SK-N-SH (cell line): ENCODE measurements around the gene AIPL1. TPM values are rescaled to one million over a fixed set of nuclear protein-coding genes. Genes with fewer than 3 reads are reported as not detected.

Experiments
- CTCF ChIA-PET: fragments of 300-600, 350-600 bp; formaldehyde crosslinking; extraction: SDS; loops from one replicate; lab custom pipeline; 2021; lab: Yijun Ruan, JAX
- POLR2A ChIA-PET: fragments of 350-600 bp; sonication (Branson Sonifier 250); formaldehyde crosslinking; extraction: SDS; loops from one replicate; lab custom pipeline; 2020; ENCODE audit warnings: antibody characterized with exemption, inconsistent platforms; lab: Yijun Ruan, JAX
- DNase-seq: peaks from one replicate; pipeline ENCODE4 v3.0.0; 2012
- H2AFZ ChIP-seq: fragments of 200-600 bp; sonication (generic); 2 replicates; pipeline ENCODE4 v1.8.1; 2016; ENCODE audit warnings: antibody characterized with exemption, mild to moderate bottlenecking, low read depth
- H3F3A ChIP-seq: fragments of 200-600 bp; sonication (generic); replicated peaks from 2 replicates; pipeline ENCODE3; 2016; ENCODE audit warnings: antibody characterized with exemption, mild to moderate bottlenecking; ENCODE audit not compliant: insufficient read depth
- H3K27ac ChIP-seq, 2 experiments: fragments of 200-500 bp in 1 of 2; fragments of 200-600 bp in 1 of 2; sonication (Bioruptor generic) in 1 of 2; sonication (generic), shearing (Covaris generic) in 1 of 2; 2 replicates each; pipeline versions ENCODE4 v1.5.1 to v1.6.1; 2014 to 2016; ENCODE audit warnings: low read depth in 2 of 2, inconsistent platforms in 1 of 2, low read length in 1 of 2, mild to moderate bottlenecking in 1 of 2, mixed read lengths in 1 of 2
- H3K27me3 ChIP-seq: fragments of 200-600 bp; sonication (generic), shearing (Covaris generic); 2 replicates; pipeline ENCODE4 v1.6.1; 2016; ENCODE audit warnings: mixed run types; ENCODE audit not compliant: insufficient read depth
- H3K36me3 ChIP-seq, 2 experiments: fragments of 200-500 bp in 1 of 2; fragments of 200-600 bp in 1 of 2; sonication (Bioruptor generic) in 1 of 2; sonication (generic) in 1 of 2; replicated peaks in 1 of 2; 2 replicates each; pipeline versions ENCODE3 to v1.5.1; 2014 to 2016; ENCODE audit warnings: low read length in 1 of 2, mild to moderate bottlenecking in 1 of 2; ENCODE audit not compliant: insufficient read depth in 2 of 2, control insufficient read depth in 1 of 2
- H3K4me1 ChIP-seq, 2 experiments: fragments of 200-500 bp in 1 of 2; fragments of 200-600 bp in 1 of 2; sonication (Bioruptor generic) in 1 of 2; sonication (generic), shearing (Covaris generic) in 1 of 2; 2 replicates each; pipeline versions ENCODE4 v1.5.1 to v1.6.1; 2014 to 2016; ENCODE audit warnings: low read depth in 1 of 2, low read length in 1 of 2, mixed run types in 1 of 2; ENCODE audit not compliant: insufficient read depth in 2 of 2, control insufficient read depth in 1 of 2
- H3K4me2 ChIP-seq: fragments of 200-600 bp; sonication (generic), shearing (Covaris generic); 2 replicates; pipeline ENCODE4 v1.6.1; 2017; ENCODE audit warnings: mixed run types
- H3K4me3 ChIP-seq, 2 experiments: fragments of 200-500 bp in 1 of 2; fragments of 200-600 bp in 1 of 2; sonication (Bioruptor generic) in 1 of 2; sonication (generic), shearing (Covaris generic) in 1 of 2; 2 replicates each; pipeline versions ENCODE4 v1.5.1 to v1.8.1; 2014 to 2016; ENCODE audit warnings: low read depth in 2 of 2, inconsistent platforms in 1 of 2, low read length in 1 of 2, mild to moderate bottlenecking in 1 of 2, mixed read lengths in 1 of 2, moderate library complexity in 1 of 2
- H3K79me2 ChIP-seq: fragments of 200-600 bp; sonication (generic); 2 replicates; pipeline ENCODE4 v1.8.1; 2017; ENCODE audit warnings: mild to moderate bottlenecking; ENCODE audit not compliant: insufficient read depth
- H3K9ac ChIP-seq: fragments of 200-600 bp; sonication (generic); 2 replicates; pipeline ENCODE4 v1.6.1; 2017; ENCODE audit warnings: mixed run types
- H3K9me2 ChIP-seq: fragments of 200-600 bp; sonication (generic); 2 replicates; pipeline ENCODE4 v1.6.1; 2017; ENCODE audit warnings: mixed run types
- H3K9me3 ChIP-seq: fragments of 200-600 bp; sonication (generic); 2 replicates; pipeline ENCODE4 v1.6.1; 2017; ENCODE audit warnings: mixed run types, mild to moderate bottlenecking, moderate library complexity
- H4K20me1 ChIP-seq: fragments of 200-600 bp; sonication (generic); 2 replicates; pipeline ENCODE4 v1.6.1; 2017; ENCODE audit warnings: mild to moderate bottlenecking, mixed run types; ENCODE audit not compliant: insufficient read depth
- ELF1 ChIP-seq: IDR thresholded peaks from 2 replicates; pipeline ENCODE4 v1.4.0; 2012
- EP300 ChIP-seq, 2 experiments: IDR thresholded peaks; 2 replicates each; pipeline versions ENCODE4 v1.4.0 to v1.6.1; 2012; ENCODE audit warnings: borderline replicate concordance in 1 of 2, low read depth in 1 of 2, low read length in 1 of 2
- FOSL2 ChIP-seq: IDR thresholded peaks from 2 replicates; pipeline ENCODE4 v1.4.0; 2012; ENCODE audit warnings: low read depth, mild to moderate bottlenecking, moderate library complexity, borderline replicate concordance
- FOXJ3 ChIP-seq: sonication (generic); formaldehyde crosslinking; IDR thresholded peaks from 2 replicates; pipeline ENCODE4 v1.5.1; 2020; ENCODE audit warnings: mild to moderate bottlenecking, missing genetic modification reagents
- FOXM1 ChIP-seq: IDR thresholded peaks from 2 replicates; pipeline ENCODE4 v1.4.0; 2012; ENCODE audit warnings: low read depth, mild to moderate bottlenecking
- GABPA ChIP-seq: IDR thresholded peaks from 2 replicates; pipeline ENCODE4 v1.4.0; 2012; ENCODE audit warnings: low read depth, mild to moderate bottlenecking
- MEF2A ChIP-seq: IDR thresholded peaks from 2 replicates; pipeline ENCODE4 v1.4.0; 2012; ENCODE audit warnings: low read depth, borderline replicate concordance
- NFIC ChIP-seq: IDR thresholded peaks from 2 replicates; pipeline ENCODE4 v1.4.0; 2012; ENCODE audit warnings: borderline replicate concordance
- POLR2AphosphoS5 ChIP-seq: IDR thresholded peaks from 2 replicates; pipeline ENCODE4 v1.6.1; 2012; ENCODE audit warnings: low read depth, low read length
- RAD21 ChIP-seq: IDR thresholded peaks from 2 replicates; pipeline ENCODE4 v1.6.1; 2012; ENCODE audit warnings: mild to moderate bottlenecking, low read length
- RCOR1 ChIP-seq: fragments of 150-350 bp; IDR thresholded peaks from 2 replicates; pipeline ENCODE4 v1.6.1; 2017; ENCODE audit warnings: antibody characterized with exemption, low read length
- REST ChIP-seq: IDR thresholded peaks from 2 replicates; pipeline ENCODE4 v1.6.1; 2012; ENCODE audit warnings: mild to moderate bottlenecking, low read depth, low read length, moderate library complexity
- RFX5 ChIP-seq: IDR thresholded peaks from 2 replicates; pipeline ENCODE4 v1.6.1; 2012; ENCODE audit warnings: mild to moderate bottlenecking, improper control_type of control experiment, low read length
- RXRA ChIP-seq: IDR thresholded peaks from 2 replicates; pipeline ENCODE4 v1.4.0; 2012; ENCODE audit warnings: low read depth, mild to moderate bottlenecking, borderline replicate concordance
- SIN3A ChIP-seq: IDR thresholded peaks from 2 replicates; pipeline ENCODE4 v1.6.1; 2012; ENCODE audit warnings: low read depth, mild to moderate bottlenecking, low read length, moderate library complexity, borderline replicate concordance
- SMC3 ChIP-seq: IDR thresholded peaks from 2 replicates; pipeline ENCODE4 v1.6.1; 2012; ENCODE audit warnings: low read depth, low read length, improper control_type of control experiment
- TEAD4 ChIP-seq: IDR thresholded peaks from 2 replicates; pipeline ENCODE4 v1.4.0; 2012; ENCODE audit warnings: mild to moderate bottlenecking, borderline replicate concordance; ENCODE audit not compliant: insufficient read depth
- USF1 ChIP-seq: IDR thresholded peaks from 2 replicates; pipeline ENCODE4 v1.4.0; 2012; ENCODE audit warnings: low read depth, borderline replicate concordance
- USF2 ChIP-seq: fragments of 150-350 bp; IDR thresholded peaks from 2 replicates; pipeline ENCODE4 v1.6.1; 2017; ENCODE audit warnings: antibody characterized with exemption, low read length, low read depth, borderline replicate concordance
- WGBS: methylation state at CpG from one replicate; pipeline ENCODE4 v1.1.6; 2017; ENCODE audit warnings: low lambda C conversion rate; 5-methylcytosine and 5-hydroxymethylcytosine counted together
- polyA plus RNA-seq, 3 experiments: library from polyadenylated mRNA; depleted of rRNA; stranded (reverse); fragments of >200 nt; gene quantifications; 2 replicates each; pipeline ENCODE4 v1.2.3, GENCODE V29; 2012

The AIPL1 gene
- polyA plus RNA-seq, 1 of the 3 experiments (the other 2 are of a cell fraction), result not detected

GRCh38 chr17:6394055-6394606, 40.8 kb downstream of the AIPL1 start:
- ChIA-PET POLR2A (no interaction called here), CTCF (no interaction called here)
- Histone ChIP-seq H3K4me1 (no peaks in the 10 kb centered on the region), H3K36me3 (no peaks in the 10 kb centered on the region), H3K9ac (no peak overlapping the region), H3K4me3 (no peak overlapping the region), H3F3A (no peaks in the 10 kb centered on the region), H4K20me1 (no peaks in the 10 kb centered on the region), H3K27ac (no peak overlapping the region), H3K27me3 (peaks cover 41% of the 10 kb centered on the region), H3K4me2 (no peak overlapping the region), H3K9me2 (no peaks in the 10 kb centered on the region), H2AFZ (no peak overlapping the region), H3K79me2 (no peaks in the 10 kb centered on the region), H3K9me3 (peaks cover under 1% of the 10 kb centered on the region; the same call in 1 of the 2 replicates)
- no peak for TF ChIP-seq USF2
- TF ChIP-seq RFX5, result no peak
- no peak for TF ChIP-seq TEAD4
- no peak for TF ChIP-seq REST
- TF ChIP-seq RAD21, result no peak
- no peak for TF ChIP-seq USF1
- no peak for TF ChIP-seq SMC3
- TF ChIP-seq MEF2A, result no peak
- TF ChIP-seq RXRA, result no peak
- TF ChIP-seq FOXJ3, result no peak
- TF ChIP-seq SIN3A, result no peak
- TF ChIP-seq GABPA, result no peak
- no peak for TF ChIP-seq FOXM1
- TF ChIP-seq POLR2AphosphoS5, result no peak
- no peak for TF ChIP-seq EP300 (IDR thresholded peaks at IDR 0.05; ENCODE audit: borderline replicate concordance in 1 of 2, low read depth in 1 of 2, low read length in 1 of 2)
- TF ChIP-seq FOSL2, result no peak
- no peak for TF ChIP-seq ELF1
- no peak for TF ChIP-seq NFIC
- TF ChIP-seq RCOR1, result no peak
- no peak for DNase-seq
- 2% methylated on average over 8 of the region's 8 CpGs for WGBS
